GM23248 (cell line): ENCODE measurements around the gene CPEB3.

Source experiments
- EZH2 ChIP-seq: fragments of 200-600 bp; sonication (generic); IDR thresholded peaks from 2 replicates; pipeline ENCODE4 v1.6.1; 2018; ENCODE audit warnings: antibody characterized with exemption, mild to moderate bottlenecking; ENCODE audit not compliant: insufficient read depth, poor library complexity, severe bottlenecking
- EZH2phosphoT487 ChIP-seq: fragments of 200-600 bp; sonication (generic); IDR thresholded peaks from 2 replicates; pipeline ENCODE4 v1.6.1; 2018; ENCODE audit warnings: antibody characterized with exemption, moderate library complexity, mild to moderate bottlenecking, low read depth; ENCODE audit not compliant: insufficient read depth

GRCh38 chr10:92241158-92241500 is 49.7 kb downstream of the CPEB3 start:
- TF ChIP-seq EZH2 (no peak), EZH2phosphoT487 (no peak)
